Activated naive CD8-positive, alpha-beta T cell treated with anti-CD3 and anti-CD28 coated beads for 36 hours (primary cell): ENCODE data around the gene CCDC142. TPM values are rescaled to one million over a fixed set of nuclear protein-coding genes. Genes with fewer than 3 reads are reported as not detected.

ENCODE experiments used
- DNase-seq: peaks from one replicate; pipeline ENCODE4 v3.0.0; 2021
- H3K27ac Mint-ChIP-seq: one replicate; pipeline ENCODE4 v1.8.0; 2022; ENCODE audit warnings: mild to moderate bottlenecking, moderate library complexity, mixed read lengths
- H3K27me3 Mint-ChIP-seq: one replicate; pipeline ENCODE4 v1.8.0; 2022; ENCODE audit warnings: mild to moderate bottlenecking, mixed read lengths
- H3K36me3 Mint-ChIP-seq: one replicate; pipeline ENCODE4 v1.8.0; 2021; ENCODE audit warnings: mild to moderate bottlenecking, mixed read lengths
- H3K4me1 Mint-ChIP-seq: one replicate; pipeline ENCODE4 v1.8.0; 2021; ENCODE audit warnings: mixed read lengths
- H3K4me3 Mint-ChIP-seq: one replicate; pipeline ENCODE4 v1.8.0; 2022; ENCODE audit warnings: mild to moderate bottlenecking, moderate library complexity, mixed read lengths
- H3K9me3 Mint-ChIP-seq: one replicate; pipeline ENCODE4 v1.8.0; 2022; ENCODE audit warnings: mixed read lengths
- total RNA-seq, 2 experiments: library from RNA; stranded (reverse); gene quantifications; one replicate each; pipeline ENCODE4 v1.2.3, GENCODE V29; 2021

Gene CCDC142
- total RNA-seq, 2 experiments from 2014 or later, result 8.0 to 11.8 TPM

GRCh38 chr2:74505448-74506246, 22.8 kb upstream of the CCDC142 start:
- peaks cover 61% of the 10 kb centered on the region for H3K27me3 Mint-ChIP-seq
- H3K9me3 Mint-ChIP-seq, result no peaks in the 10 kb centered on the region
- peak overlapping the region; percentile 3 for H3K4me3 Mint-ChIP-seq
- H3K4me1 Mint-ChIP-seq, result peaks cover 35% of the 10 kb centered on the region
- DNase-seq, result no peak
- H3K36me3 Mint-ChIP-seq, result peaks cover 26% of the 10 kb centered on the region
- H3K27ac Mint-ChIP-seq, result no peak overlapping the region

- Mint-ChIP-seq H3K27ac (no peak overlapping the region), H3K4me3 (no peak overlapping the region), H3K27me3 (peaks cover 67% of the 10 kb centered on the region), H3K36me3 (peaks cover 26% of the 10 kb centered on the region), H3K4me1 (peaks cover 35% of the 10 kb centered on the region), H3K9me3 (no peaks in the 10 kb centered on the region)
- no peak for DNase-seq
Observed at GRCh38 chr2:74504591-74504990, 21.8 kb upstream of the CCDC142 start.

- Mint-ChIP-seq H3K4me1 (peaks cover 39% of the 10 kb centered on the region), H3K27me3 (peaks cover 72% of the 10 kb centered on the region), H3K4me3 (peak overlapping the region; percentile 66), H3K9me3 (no peaks in the 10 kb centered on the region), H3K36me3 (peaks cover 26% of the 10 kb centered on the region), H3K27ac (no peak overlapping the region)
- no peak for DNase-seq
Observed at GRCh38 chr2:74503506-74504475, 21.0 kb upstream of the CCDC142 start.

- Mint-ChIP-seq H3K27ac (peak overlapping the region; percentile 30), H3K36me3 (peaks cover 26% of the 10 kb centered on the region), H3K4me3 (peak overlapping the region; percentile 66), H3K4me1 (peaks cover 41% of the 10 kb centered on the region), H3K27me3 (peaks cover 81% of the 10 kb centered on the region), H3K9me3 (no peaks in the 10 kb centered on the region)
- peak; percentile 65 for DNase-seq
Observed at GRCh38 chr2:74502720-74503505, 20.1 kb upstream of the CCDC142 start.

- Mint-ChIP-seq H3K4me1 (peaks cover 43% of the 10 kb centered on the region), H3K4me3 (peak overlapping the region; percentile 66), H3K9me3 (no peaks in the 10 kb centered on the region), H3K27ac (peak overlapping the region; percentile 30), H3K27me3 (peaks cover 87% of the 10 kb centered on the region), H3K36me3 (peaks cover 26% of the 10 kb centered on the region)
- no peak for DNase-seq
Observed at GRCh38 chr2:74502147-74502719, 19.4 kb upstream of the CCDC142 start.

- H3K4me1 Mint-ChIP-seq, result peaks cover 37% of the 10 kb centered on the region
- H3K9me3 Mint-ChIP-seq, result no peaks in the 10 kb centered on the region
- no peak overlapping the region for H3K27ac Mint-ChIP-seq
- H3K36me3 Mint-ChIP-seq, result peaks cover 21% of the 10 kb centered on the region
- H3K4me3 Mint-ChIP-seq, result no peak overlapping the region
- no peak for DNase-seq
- H3K27me3 Mint-ChIP-seq, result peaks cover 81% of the 10 kb centered on the region
Observed at GRCh38 chr2:74501335-74502071, 18.7 kb upstream of the CCDC142 start.

- no peak overlapping the region for H3K27ac Mint-ChIP-seq
- H3K27me3 Mint-ChIP-seq, result peaks cover 80% of the 10 kb centered on the region
- peaks cover 33% of the 10 kb centered on the region for H3K4me1 Mint-ChIP-seq
- H3K36me3 Mint-ChIP-seq, result peaks cover 16% of the 10 kb centered on the region
- no peaks in the 10 kb centered on the region for H3K9me3 Mint-ChIP-seq
- no peak for DNase-seq
- no peak overlapping the region for H3K4me3 Mint-ChIP-seq
Observed at GRCh38 chr2:74500578-74500946, 17.8 kb upstream of the CCDC142 start.

- no peak for DNase-seq
- Mint-ChIP-seq H3K27me3 (peaks cover 77% of the 10 kb centered on the region), H3K9me3 (no peaks in the 10 kb centered on the region), H3K4me1 (peaks cover 32% of the 10 kb centered on the region), H3K27ac (no peak overlapping the region), H3K36me3 (peaks cover 11% of the 10 kb centered on the region), H3K4me3 (peak overlapping the region; percentile 25)
Observed at GRCh38 chr2:74499940-74500577, 17.3 kb upstream of the CCDC142 start.

GRCh38 chr2:74499267-74499939, 16.6 kb upstream of the CCDC142 start, which contains the start of gene LBX2:
Gene LBX2, minus strand, starts transcription at chr2:74499603. Its CDS starts 66 bp downstream, at chr2:74499537.
- Mint-ChIP-seq H3K36me3 (peaks cover 5% of the 10 kb centered on the region), H3K27ac (peak within 1 kb of the TSS; percentile 65), H3K9me3 (no peaks in the 10 kb centered on the region), H3K4me1 (peaks cover 32% of the 10 kb centered on the region), H3K27me3 (peaks cover 70% of the 10 kb centered on the region), H3K4me3 (peak within 1 kb of the TSS; percentile 73)
- DNase-seq, result peak; percentile 51

GRCh38 chr2:74498500-74499266, 15.9 kb upstream of the CCDC142 start:
- Mint-ChIP-seq H3K27me3 (peaks cover 63% of the 10 kb centered on the region), H3K4me1 (peaks cover 32% of the 10 kb centered on the region), H3K4me3 (peak overlapping the region; percentile 73), H3K9me3 (no peaks in the 10 kb centered on the region), H3K36me3 (peaks cover 7% of the 10 kb centered on the region), H3K27ac (peak overlapping the region; percentile 65)
- DNase-seq, result no peak

GRCh38 chr2:74497777-74498499, 15.1 kb upstream of the CCDC142 start:
- H3K27me3 Mint-ChIP-seq, result peaks cover 56% of the 10 kb centered on the region
- no peaks in the 10 kb centered on the region for H3K9me3 Mint-ChIP-seq
- no peak overlapping the region for H3K27ac Mint-ChIP-seq
- peak overlapping the region; percentile 73 for H3K4me3 Mint-ChIP-seq
- peaks cover 28% of the 10 kb centered on the region for H3K4me1 Mint-ChIP-seq
- DNase-seq, result no peak
- H3K36me3 Mint-ChIP-seq, result peaks cover 10% of the 10 kb centered on the region
